Amniotic stem cell (primary cell): ENCODE results near the gene GUCY1A1.

Source experiments
- DNase-seq: peaks from one replicate; lab custom pipeline; 2025; lab: John Stamatoyannopoulos, UW

The GUCY1A1 gene

DNA sequence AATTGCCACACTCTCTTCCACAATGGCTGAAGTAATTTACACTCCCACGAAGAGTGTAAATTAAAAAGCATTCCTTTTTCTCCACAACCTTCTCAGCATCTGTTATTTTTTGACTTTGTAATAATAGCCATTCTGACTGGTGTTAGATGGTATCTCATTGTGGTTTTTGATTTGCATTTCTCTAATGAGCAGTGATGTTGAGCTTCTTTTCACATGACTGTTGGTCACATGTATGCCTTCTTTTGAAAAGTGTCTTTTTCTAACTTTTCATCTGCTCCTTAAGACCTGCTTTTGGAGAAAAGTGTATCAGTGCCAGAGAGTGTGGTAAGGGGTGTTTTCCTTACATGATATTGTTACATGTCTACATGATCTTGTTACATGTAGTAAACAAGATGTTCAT, 25.7 kb downstream of the GUCY1A1 start:
- DNase-seq, result no peak

DNA sequence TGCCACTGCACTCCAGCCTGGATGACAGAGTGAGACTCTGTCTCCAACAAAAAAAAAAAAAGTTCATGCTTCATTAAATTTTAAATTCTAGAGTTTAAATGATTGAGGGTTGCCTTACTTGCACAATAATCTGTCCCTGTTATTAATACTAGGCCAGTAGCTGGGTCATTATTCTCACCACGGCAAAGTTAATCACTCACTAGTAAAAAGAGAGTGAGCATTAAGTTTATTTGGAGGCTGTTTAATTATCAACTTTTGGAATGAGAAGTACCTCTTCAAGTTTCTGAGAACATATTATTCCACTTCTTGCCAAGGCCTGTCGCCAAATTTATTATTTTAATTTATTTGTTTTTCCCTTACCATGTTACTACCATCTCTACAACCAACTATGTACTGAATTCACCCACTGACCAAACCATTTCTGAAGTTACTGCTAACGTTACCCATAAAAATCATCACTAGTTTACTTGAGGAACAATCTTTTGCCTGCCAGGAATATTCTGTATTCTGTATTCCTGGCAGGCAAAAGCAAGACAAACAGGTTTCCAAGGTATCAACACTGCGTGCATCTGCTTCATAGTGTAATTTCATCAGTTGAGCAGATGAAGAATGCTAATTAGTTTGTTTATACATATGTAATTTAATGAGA, 26.5 kb downstream of the GUCY1A1 start:
- no peak for DNase-seq

DNA sequence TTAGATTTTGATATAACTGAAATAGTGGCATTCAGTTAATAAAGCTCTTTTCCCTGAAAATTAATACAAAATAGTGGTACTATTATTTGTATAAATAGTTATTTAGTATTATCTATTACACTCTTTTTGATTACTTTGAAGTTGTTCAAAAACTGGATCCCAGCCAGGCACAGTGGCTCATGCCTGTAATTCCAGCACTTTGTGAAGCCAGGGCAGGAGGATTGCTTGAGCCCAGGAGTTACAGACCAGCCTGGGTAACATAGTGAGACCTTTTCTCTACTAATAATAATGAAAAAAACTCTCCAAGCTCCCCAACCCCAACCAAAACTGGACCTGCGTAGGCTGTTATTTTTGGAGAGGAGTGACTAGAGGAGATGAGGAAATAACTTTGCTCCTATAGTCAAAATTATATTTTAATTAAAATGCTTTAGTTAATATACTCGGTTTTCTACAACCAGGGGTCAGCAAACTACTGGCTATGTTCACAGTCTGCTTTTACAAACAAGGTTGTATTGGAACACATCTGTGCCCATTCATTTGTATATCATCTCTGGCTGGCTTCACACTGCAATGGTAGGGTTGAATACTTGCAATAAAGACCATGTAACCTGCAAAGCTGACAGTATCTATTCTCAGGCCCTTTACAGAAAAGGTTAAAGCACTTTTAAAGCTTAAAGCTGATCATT, 27.6 kb downstream of the GUCY1A1 start:
- no peak for DNase-seq

DNA sequence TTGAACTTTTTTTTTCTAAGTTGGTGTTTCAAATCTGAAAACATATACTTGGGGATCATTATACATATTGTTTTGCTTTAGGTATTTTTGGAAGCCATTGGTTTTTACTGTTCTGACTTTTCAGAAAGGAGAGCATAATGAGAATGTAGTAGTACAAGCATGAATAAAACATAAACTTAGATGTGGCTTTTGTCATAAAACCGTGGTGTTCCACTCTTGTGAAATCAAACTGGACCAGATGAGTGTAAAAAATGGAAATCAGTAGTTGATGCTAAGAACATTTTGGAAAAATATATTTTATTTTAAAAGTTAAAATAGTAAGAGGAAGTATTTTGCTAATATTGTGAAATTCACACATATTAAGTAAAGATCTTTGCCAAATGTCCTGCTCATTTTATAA, 29.6 kb downstream of the GUCY1A1 start:
- no peak for DNase-seq

DNA sequence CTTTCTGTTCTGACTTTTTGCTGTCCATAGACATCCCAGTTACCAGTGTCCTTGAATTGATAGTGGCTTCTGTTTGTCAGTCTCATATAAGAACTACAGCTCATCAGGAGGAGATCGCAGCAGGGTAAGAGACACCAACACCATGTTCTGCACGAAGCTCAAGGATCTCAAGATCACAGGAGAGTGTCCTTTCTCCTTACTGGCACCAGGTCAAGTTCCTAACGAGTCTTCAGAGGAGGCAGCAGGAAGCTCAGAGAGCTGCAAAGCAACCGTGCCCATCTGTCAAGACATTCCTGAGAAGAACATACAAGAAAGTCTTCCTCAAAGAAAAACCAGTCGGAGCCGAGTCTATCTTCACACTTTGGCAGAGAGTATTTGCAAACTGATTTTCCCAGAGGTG, 30.1 kb downstream of the GUCY1A1 start:
- DNase-seq, result no peak

DNA sequence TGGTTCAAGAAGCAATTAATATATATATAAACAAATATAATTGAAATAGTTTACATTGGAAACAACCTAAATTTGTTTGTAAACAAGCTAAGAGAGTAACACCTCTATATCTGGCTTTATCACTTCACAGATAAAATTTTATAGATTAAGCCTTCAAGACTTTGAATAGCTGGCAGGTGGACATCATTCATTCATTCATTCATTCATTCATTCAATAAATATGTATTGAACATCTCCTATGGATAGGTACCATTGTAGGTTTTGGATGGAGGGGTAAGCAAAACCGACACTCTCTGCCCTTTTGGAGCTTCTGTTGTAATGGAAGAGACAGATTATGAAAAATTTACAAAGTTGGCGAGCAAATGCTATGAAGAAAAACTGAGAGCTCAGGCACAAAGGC, 35.2 kb downstream of the GUCY1A1 start:
- DNase-seq, result no peak

DNA sequence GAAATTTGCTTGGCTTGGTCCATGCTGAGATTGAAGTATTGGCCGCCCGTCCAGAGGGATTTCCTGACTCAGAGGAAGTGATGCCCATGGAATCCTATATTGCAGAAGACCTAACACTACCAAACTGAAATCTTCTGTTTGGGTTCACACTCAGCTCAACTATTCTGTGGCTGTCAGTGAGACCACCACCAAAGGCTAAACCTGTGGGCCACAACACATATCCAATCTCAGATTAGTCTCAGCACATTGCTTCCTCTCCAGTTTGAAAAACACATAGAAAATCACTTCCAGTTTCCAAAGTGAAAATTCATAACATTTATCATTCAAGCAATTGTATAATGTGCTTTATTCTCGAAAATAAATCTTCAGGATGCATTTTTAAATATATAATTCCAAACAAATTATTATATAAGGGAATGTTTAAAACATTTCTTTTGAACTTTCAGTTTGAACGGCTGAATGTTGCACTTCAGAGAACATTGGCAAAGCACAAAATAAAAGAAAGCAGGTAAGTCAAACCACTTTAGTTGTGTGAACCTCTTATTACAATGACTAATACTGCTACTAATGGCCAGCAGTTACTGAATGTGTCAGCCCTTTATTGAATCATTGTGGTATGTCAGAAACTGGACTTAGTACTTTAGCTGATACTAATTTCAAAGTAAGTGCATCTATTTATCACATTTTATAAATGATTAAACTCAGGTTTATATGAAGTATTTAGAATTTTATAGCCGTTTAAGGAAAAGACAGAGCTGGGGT, 37.0 kb downstream of the GUCY1A1 start:
- DNase-seq, result no peak

DNA sequence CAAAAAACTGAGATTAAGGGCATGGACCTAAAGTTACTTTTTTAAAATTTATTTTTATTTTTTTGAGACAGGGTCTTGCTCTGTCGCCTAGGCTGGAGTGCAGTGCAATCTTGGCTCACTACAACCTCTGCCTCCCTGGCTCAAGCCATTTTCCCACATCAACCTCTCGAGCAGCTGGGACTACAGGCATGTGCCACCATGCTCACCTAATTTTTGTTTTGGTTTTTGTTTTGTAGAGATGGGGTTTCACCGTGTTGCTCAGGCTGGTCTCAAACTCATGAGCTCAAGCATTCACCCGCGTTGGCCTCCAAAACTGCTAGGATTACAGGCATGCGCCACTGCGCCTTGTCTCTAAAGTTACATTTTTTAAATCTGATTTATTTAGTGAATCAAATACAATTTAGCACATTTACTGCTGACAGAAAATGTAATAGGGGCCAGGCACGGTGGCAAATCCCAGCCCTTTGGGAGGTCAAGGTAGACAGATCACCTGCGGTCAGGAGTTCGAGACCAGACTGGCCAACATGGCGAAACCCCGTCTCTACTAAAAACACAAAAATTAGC, 38.3 kb downstream of the GUCY1A1 start:
- no peak for DNase-seq

DNA sequence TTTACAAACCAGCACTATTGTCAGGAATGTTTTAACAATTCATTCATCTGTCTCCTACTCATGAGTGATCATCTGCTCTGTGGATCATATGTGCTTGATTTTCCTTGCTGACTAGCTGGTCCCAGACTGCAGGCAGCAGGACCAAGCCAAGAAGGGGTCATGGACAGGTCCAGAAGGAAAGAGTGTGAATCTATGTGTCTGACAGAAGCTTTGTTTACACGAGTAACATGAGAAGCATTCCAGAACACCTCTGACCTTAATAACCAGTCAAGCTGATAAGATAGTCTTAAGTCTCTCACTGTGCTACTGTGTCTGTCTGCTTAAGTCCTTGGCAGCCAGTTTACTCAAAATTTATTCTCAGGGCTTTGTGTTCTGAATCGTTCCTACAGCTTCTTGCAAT, 39.0 kb downstream of the GUCY1A1 start:
- no peak for DNase-seq

DNA sequence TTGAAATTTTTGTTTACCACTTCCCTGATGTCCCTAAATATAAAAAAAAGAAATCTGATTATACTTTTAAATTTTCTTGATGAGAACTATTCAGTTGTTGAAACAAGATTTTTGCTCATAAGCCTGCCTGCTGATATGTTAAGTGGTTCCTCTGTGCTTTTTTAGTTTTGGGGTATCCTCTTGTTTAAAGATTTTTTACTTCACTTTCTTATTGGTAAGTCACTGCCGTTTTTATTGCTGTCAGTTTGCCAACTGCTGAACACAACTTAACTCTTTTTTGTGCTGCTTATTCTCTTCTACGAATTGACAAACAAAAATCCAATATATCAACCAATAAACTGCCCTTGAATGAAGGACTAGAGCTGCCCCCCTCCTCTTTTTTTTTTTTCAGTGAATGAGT, 39.5 kb downstream of the GUCY1A1 start:
- no peak for DNase-seq

DNA sequence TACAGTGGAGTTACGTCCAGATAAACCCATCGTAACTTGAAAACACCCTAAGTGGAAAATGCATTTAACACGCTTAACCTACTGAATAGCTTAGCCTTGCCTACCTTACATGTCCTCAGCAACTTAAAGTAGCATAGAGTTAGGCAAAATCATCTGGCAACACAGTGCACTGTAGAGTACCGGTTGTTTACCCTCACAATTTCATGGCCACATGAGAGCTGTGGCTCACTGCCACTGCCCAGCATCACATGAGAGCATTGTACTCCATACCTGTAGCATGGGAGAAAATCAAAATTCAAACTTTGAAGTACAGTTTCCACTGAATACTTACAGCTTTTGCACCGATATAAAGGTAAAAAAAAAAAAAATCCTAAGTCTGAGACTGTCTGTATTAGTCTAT, 40.6 kb downstream of the GUCY1A1 start:
- DNase-seq, result no peak

DNA sequence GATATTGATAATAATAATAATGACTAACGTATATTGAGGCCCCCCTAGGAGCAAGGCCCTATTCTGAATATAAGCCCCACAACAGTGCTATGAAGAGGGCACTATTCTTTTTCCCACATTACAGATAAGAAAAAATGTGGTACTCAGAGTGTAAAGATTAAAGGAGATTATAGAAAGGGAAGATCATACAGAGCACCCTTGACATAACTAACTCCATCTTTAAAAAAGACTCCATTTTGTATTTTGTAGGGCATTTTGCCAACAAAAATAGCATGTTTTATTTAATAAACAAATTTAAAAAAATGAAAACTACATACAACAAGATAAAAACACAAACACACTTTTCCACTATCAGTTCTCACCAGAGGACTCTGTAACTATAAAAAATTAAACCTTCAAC, 42.1 kb downstream of the GUCY1A1 start:
- no peak for DNase-seq

DNA sequence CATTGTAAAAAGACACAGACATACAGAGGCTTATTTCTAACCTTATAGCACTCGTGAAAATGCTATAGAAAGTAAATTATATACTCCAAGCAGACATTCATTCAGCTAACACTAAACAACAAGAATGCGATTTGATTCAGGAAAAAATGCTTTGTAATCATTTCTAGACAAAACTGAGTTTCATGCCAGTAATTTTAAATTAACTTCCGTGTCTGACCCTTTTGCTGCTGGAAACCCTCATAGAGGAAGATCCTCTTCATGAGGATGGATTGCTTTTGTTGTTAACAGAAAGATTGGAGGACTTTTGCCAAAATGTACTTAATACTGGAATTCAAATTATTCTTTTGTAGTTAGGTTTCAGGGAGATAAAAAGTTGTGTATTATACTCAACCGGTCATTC, 43.3 kb downstream of the GUCY1A1 start:
- DNase-seq, result no peak

DNA sequence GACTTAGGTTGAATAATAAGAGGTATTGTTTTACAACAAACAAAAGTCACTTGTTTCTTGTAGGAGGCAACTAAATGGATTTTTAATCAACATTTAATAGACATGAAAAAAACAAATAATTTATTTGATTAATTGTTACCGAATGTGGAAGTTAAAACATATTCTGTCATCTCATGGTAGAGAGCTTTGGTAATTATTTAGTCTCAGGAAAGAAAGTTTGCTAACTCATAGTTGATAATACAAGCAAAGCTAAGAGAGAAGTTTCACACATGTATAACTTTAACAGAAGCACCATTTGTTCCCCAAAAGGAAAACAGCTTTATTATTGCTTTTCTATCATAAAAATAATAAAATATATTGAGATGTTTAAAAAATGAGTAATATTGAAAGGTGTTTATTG, 44.9 kb downstream of the GUCY1A1 start:
- no peak for DNase-seq

DNA sequence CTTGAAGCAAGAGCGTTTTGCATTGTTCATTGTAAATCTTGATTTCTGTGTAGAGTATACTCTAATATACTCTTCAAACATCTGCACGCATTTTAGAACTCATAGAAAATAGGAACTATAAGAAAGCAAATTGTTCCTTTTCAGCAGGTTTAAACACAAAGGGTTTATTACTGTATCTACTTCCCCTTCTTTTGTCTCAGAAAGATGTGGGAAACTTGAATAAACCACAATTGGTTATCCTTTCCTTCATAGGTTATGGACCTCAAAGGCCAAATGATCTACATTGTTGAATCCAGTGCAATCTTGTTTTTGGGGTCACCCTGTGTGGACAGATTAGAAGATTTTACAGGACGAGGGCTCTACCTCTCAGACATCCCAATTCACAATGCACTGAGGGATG, 46.2 kb downstream of the GUCY1A1 start:
- no peak for DNase-seq

DNA sequence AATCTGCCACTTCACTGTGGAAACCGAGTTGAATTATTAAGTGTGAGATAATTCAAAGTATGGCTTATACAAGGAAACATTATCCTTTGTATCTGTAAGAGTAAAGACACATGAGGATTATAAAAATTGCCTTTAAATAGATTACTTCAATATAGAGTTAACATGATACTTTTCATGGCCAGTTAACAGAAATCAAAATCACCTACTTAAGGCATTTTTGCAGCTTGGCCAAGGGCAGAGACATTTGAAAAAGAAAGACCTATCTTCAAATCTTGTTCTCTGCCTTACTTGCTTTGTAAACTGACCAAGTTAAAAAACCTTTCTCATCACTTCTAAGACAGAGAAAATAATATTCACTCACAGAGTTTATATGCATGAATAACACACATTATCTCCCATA, 47.3 kb downstream of the GUCY1A1 start:
- no peak for DNase-seq

DNA sequence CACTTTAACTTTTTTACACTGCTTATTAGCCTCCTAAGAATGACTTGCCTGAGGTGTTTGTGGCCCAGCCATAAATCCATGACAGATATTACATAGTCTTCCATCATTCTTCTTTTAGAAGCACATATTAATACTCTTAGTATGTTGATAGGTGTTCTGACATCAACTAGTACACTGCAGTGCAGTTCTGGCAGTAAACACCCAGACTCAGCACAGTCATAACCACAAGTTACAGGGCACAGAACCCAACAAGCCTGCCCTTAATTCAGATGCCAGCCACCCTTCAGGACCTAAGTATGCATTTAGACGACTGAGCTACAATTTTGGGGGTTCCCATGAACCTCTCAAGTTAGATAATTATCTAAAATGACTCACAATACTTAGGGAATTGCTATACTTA, 55.7 kb downstream of the GUCY1A1 start:
- no peak for DNase-seq

DNA sequence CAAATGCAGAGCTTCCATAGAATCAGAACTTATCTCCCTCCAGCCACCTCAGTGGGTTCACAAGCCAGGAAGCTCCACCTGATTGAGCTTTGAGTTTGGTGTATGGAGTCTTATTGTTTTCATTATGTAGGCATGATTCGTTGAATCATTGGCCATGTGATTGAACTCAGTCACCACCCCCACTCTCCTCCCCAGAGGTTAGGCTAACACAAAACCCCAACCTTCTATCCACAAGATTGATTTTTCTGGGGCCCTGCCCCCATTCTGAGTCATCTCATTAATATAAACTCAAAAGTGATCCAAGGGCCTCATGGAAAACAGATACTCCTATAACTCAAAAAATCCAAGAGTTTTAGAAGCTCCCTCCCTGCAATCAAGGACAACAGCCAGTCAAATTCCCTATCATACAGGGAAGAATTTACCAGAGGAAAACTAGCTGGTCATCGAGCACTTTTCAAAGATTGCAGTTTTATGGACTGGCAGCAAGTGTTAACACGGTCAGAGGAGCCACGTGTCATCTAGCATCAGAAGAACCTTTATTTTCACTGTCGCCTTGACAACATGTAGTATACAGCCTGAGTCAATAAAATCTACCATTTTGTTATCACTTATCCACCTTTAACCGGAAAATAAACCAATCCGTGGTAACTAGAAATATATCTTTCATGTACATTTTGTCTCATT, 56.3 kb downstream of the GUCY1A1 start:
- DNase-seq, result no peak

DNA sequence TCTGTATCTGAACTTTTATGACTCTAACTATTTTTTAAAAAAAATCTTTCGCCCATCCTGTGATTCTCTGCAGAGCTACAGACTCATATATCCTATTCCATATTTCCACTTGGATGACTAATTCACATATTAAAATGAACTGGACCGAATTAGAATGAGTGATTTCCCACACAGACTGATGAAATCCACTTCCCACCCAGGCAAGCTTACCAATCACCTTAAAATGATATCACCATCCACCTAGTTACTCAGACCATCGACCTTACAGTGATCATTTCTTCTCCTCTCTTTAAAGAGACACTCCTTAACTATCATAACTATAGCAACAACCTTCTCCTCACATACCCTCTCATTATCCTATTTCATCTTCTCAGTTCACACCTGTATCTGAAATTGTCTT, 58.1 kb downstream of the GUCY1A1 start:
- DNase-seq, result no peak

DNA sequence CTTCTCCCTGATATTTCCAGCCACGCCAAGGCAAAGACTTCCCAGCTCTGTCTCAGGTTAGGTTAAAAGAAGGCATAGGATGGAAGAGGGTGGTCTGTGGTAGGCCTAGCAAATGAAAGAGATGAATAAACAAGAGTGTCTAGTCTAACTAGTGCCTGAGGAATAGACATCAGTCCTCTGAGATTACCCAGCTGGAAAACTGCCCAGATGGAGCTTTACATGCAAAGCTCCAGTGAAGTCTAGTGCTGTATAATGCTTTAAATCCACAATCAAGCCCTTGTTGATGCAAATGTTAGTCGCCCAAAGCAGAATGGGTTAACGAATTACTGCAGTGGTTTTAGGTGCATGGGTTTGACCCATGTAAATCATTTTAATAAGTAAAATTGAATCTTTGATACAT, 67.4 kb downstream of the GUCY1A1 start:
- DNase-seq, result no peak

DNA sequence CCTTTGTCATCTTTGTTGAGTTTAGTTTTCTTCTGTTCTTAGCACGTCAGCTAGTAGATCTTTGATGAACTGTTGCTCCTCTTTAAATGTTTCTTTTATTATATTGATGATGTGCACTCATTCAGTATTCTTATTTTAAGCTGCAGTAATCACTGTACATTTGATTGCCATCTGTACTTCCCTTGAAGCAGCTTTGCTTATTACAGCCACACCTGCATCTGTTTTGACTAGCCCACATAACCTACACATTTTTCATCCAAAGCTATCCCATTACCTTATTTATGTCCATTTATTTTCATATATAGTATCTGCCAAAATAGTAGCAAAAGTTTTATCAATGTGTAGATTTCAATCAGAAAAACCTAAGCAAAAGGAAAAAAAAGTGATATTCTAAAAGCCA, 68.3 kb downstream of the GUCY1A1 start:
- DNase-seq, result no peak

DNA sequence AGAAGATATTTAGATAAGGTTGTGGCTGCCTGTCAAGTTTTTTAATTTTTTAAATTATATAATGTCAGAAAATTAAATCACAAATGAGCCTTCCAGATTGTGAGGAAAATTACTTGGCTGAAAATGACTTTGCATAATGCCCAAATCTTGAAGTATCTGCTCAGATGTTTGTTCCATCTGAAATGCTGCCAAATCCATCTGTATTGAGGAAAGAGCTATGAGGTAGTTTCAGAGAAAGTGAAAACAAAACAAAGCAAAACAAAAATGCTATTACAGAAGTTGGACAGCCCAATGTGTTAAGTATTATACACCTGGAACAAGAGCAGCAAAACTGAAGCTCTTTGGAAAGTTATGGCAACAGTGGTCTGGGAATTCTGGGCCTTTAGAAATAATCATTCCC, 68.8 kb downstream of the GUCY1A1 start:
- no peak for DNase-seq

DNA sequence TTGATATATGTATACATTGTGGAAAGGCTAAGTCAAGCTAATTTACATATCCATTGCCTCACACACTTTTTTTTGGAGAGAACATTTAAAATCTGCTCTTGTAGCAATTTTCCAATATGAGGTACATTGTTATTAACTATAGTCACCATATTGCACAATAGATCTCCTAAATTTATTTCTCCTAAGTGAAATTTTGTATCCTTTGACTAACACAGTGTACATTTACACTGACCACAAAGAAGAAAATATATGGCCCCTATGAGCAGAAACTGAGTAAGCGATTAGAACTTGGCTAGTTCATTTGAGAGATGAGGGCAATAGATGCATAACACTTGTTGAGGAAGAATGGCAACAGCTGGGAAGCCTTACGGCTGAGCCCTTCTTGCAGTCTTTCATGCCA, 71.9 kb downstream of the GUCY1A1 start:
- DNase-seq, result no peak
